ENCODE results near the gene ANGEL1.

DNA sequence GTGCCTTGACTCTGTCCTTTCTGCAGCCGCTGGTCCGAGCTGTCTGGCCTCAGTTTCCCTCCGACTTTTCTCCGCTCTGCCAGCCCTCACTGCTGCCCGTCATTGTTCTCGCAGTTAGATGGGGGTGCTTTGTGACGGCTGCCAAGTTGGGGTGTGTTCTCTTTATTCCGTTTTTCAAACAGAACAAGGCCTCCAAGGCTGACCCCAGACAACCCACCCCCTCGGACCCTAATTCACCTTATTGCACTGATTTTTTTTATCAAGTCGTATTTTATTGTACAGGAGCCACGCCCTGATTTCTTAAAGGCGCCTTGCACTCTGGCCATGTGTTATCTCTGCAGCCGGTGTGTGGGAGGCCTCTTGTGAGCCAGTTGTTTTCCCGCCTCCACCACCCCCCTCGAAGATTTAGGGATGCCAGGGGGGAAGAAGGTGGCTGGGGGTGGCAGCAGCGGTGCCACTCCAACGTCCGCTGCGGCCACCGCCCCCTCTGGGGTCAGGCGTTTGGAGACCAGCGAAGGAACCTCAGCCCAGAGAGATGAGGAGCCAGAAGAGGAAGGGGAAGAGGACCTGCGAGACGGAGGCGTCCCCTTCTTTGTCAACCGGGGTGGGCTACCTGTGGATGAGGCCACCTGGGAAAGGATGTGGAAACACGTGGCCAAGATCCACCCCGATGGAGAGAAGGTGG, 50.1 kb downstream of the ANGEL1 start:
- TF ChIP-seq TAF1 (IDR thresholded peaks at IDR 0.05; ENCODE audit: borderline replicate concordance, low read depth, low read length) (no peak), POLR2AphosphoS5 (IDR thresholded peaks at IDR 0.05; ENCODE audit: low read depth, low read length) (no peak), POLR2A (IDR thresholded peaks at IDR 0.05; ENCODE audit: low read depth, low read length) (no peak)
